H1 (cell line): Measurements from ENCODE around the gene CMTR1. TPM values are rescaled to one million over a fixed set of nuclear protein-coding genes. Genes with fewer than 3 reads are reported as not detected.

ENCODE experiments used
- CTCF ChIA-PET: fragments of 300-600 bp; sonication (Branson Sonifier 250); formaldehyde crosslinking; loops from one replicate; lab custom pipeline; 2021; ENCODE audit not compliant: partially characterized antibody; lab: Charles Lee
- POLR2A ChIA-PET: fragments of 300-600 bp; sonication (Branson Sonifier 250); formaldehyde crosslinking; loops from one replicate; lab custom pipeline; 2021; ENCODE audit warnings: inconsistent platforms; ENCODE audit not compliant: partially characterized antibody; lab: Charles Lee
- DNase-seq, 2 experiments: peaks; one replicate each; pipeline versions ENCODE4 v3.0.0 to v3.0.0-alpha.2; 2010 to 2022; ENCODE audit warnings: low spot score in 2 of 2, low read depth in 1 of 2, mixed read lengths in 1 of 2
- FAIRE-seq: peaks from 2 replicates; lab custom pipeline; 2011; peaks lifted over from hg19 to GRCh38; lab: Jason Lieb, UNC
- H2AFZ ChIP-seq: 2 replicates; pipeline ENCODE4 v1.8.1; 2012; ENCODE audit warnings: low read length, inconsistent platforms
- H2AK5ac ChIP-seq: 2 replicates; pipeline ENCODE4 v1.6.1; 2013; ENCODE audit warnings: low read depth, low read length
- H2BK120ac ChIP-seq: replicated peaks from 2 replicates; pipeline ENCODE3; 2013; ENCODE audit warnings: low read depth, low read length, inconsistent platforms
- H2BK12ac ChIP-seq: 2 replicates; pipeline ENCODE4 v1.6.1; 2013; ENCODE audit warnings: low read depth, low read length
- H2BK15ac ChIP-seq: 2 replicates; pipeline ENCODE4 v1.6.1; 2013; ENCODE audit warnings: low read length
- H2BK20ac ChIP-seq: 2 replicates; pipeline ENCODE4 v1.6.1; 2013; ENCODE audit warnings: low read length
- H2BK5ac ChIP-seq: 2 replicates; pipeline ENCODE4 v1.6.1; 2013; ENCODE audit warnings: low read depth, low read length
- H3K14ac ChIP-seq: 2 replicates; pipeline ENCODE4 v1.6.1; 2013; ENCODE audit warnings: inconsistent platforms; ENCODE audit not compliant: insufficient read length
- H3K18ac ChIP-seq: 2 replicates; pipeline ENCODE4 v1.6.1; 2013; ENCODE audit warnings: low read length; ENCODE audit errors: extremely low read depth
- H3K23ac ChIP-seq: 2 replicates; pipeline ENCODE4 v1.6.1; 2013; ENCODE audit warnings: inconsistent platforms; ENCODE audit not compliant: insufficient read length
- H3K23me2 ChIP-seq: 2 replicates; pipeline ENCODE4 v1.6.1; 2013; ENCODE audit warnings: low read depth, low read length
- H3K27ac ChIP-seq: 2 replicates; pipeline ENCODE4 v1.6.1; 2011; ENCODE audit warnings: low read depth, low read length, inconsistent platforms
- H3K27me3 ChIP-seq, 4 experiments: replicated peaks in 1 of 4; 1 replicate in 1 of 4; 2 replicates in 3 of 4; pipeline versions ENCODE4 v1.6.1 to v1.8.1; 2011 to 2013; ENCODE audit warnings: low read length in 3 of 4, mild to moderate bottlenecking in 3 of 4, inconsistent platforms in 2 of 4, mixed read lengths in 2 of 4, moderate library complexity in 1 of 4; ENCODE audit not compliant: control insufficient read depth in 3 of 4, insufficient read depth in 3 of 4; ENCODE audit errors: extremely low read depth in 1 of 4
- H3K36me3 ChIP-seq, 4 experiments: 2 replicates each; pipeline versions ENCODE4 v1.6.1 to v1.8.1; 2011 to 2013; ENCODE audit warnings: mild to moderate bottlenecking in 4 of 4, low read length in 3 of 4, moderate library complexity in 2 of 4, control low read depth in 1 of 4, inconsistent platforms in 1 of 4; ENCODE audit not compliant: insufficient read depth in 4 of 4, control insufficient read depth in 2 of 4
- H3K4ac ChIP-seq: replicated peaks from 2 replicates; pipeline ENCODE3; 2013; ENCODE audit warnings: low read length, low read depth, mixed read lengths, inconsistent platforms; ENCODE audit not compliant: insufficient read length
- H3K4me1 ChIP-seq, 4 experiments: replicated peaks in 1 of 4; 1 replicate in 1 of 4; 2 replicates in 3 of 4; pipeline versions ENCODE4 v1.6.1 to v1.8.1; 2011 to 2013; ENCODE audit warnings: low read length in 3 of 4, inconsistent platforms in 2 of 4, mixed read lengths in 1 of 4; ENCODE audit not compliant: insufficient read depth in 4 of 4, control insufficient read depth in 3 of 4
- H3K4me2 ChIP-seq, 2 experiments: 2 replicates each; pipeline versions ENCODE4 v1.6.1 to v1.8.1; 2011 to 2013; ENCODE audit warnings: low read depth in 2 of 2, low read length in 2 of 2, control low read depth in 1 of 2, inconsistent platforms in 1 of 2, mild to moderate bottlenecking in 1 of 2; ENCODE audit not compliant: insufficient read depth in 1 of 2
- H3K4me3 ChIP-seq, 4 experiments: fragments of 200-600, 300-600 bp in 1 of 4; sonication (generic), shearing (Covaris generic), sonication (Bioruptor Twin) in 1 of 4; 2 replicates each; pipeline versions ENCODE4 v1.5.1 to v1.8.1; 2011 to 2016; ENCODE audit warnings: low read length in 4 of 4, low read depth in 3 of 4, control low read depth in 2 of 4, inconsistent platforms in 2 of 4, mild to moderate bottlenecking in 2 of 4, mixed read lengths in 1 of 4, moderate library complexity in 1 of 4; ENCODE audit not compliant: insufficient read depth in 2 of 4; ENCODE audit errors: extremely low read depth in 1 of 4
- H3K56ac ChIP-seq: replicated peaks from 2 replicates; pipeline ENCODE3; 2013; ENCODE audit warnings: low read depth, mild to moderate bottlenecking, mixed read lengths, low read length, inconsistent platforms; ENCODE audit not compliant: insufficient read length
- H3K79me1 ChIP-seq: 2 replicates; pipeline ENCODE4 v1.6.1; 2013; ENCODE audit warnings: low read depth, low read length, control low read depth
- H3K79me2 ChIP-seq, 2 experiments: 2 replicates each; pipeline versions ENCODE4 v1.6.1 to v1.8.1; 2012 to 2013; ENCODE audit warnings: low read length in 2 of 2, mild to moderate bottlenecking in 2 of 2, inconsistent platforms in 1 of 2; ENCODE audit not compliant: insufficient read depth in 2 of 2, control insufficient read depth in 1 of 2
- H3K9ac ChIP-seq, 4 experiments: replicated peaks in 1 of 4; 1 replicate in 1 of 4; 2 replicates in 3 of 4; pipeline versions ENCODE4 v1.6.1 to v1.8.1; 2011 to 2013; ENCODE audit warnings: low read depth in 3 of 4, low read length in 3 of 4, control low read depth in 2 of 4, mild to moderate bottlenecking in 2 of 4, moderate library complexity in 2 of 4, inconsistent platforms in 1 of 4; ENCODE audit errors: extremely low read depth in 1 of 4
- H3K9me3 ChIP-seq, 2 experiments: 2 replicates each; pipeline versions ENCODE4 v1.6.1 to v1.8.1; 2012 to 2013; ENCODE audit warnings: mild to moderate bottlenecking in 2 of 2, moderate library complexity in 2 of 2, control low read depth in 1 of 2, inconsistent platforms in 1 of 2, low read depth in 1 of 2, low read length in 1 of 2, mixed read lengths in 1 of 2; ENCODE audit not compliant: insufficient read depth in 2 of 2
- H4K20me1 ChIP-seq, 2 experiments: replicated peaks in 1 of 2; 2 replicates each; pipeline versions ENCODE3 to v1.8.1; 2011 to 2013; ENCODE audit warnings: inconsistent platforms in 2 of 2, low read length in 2 of 2, mild to moderate bottlenecking in 1 of 2; ENCODE audit not compliant: insufficient read depth in 2 of 2, control insufficient read depth in 1 of 2
- H4K5ac ChIP-seq: 2 replicates; pipeline ENCODE4 v1.6.1; 2013; ENCODE audit warnings: low read length, low read depth, mixed read lengths, inconsistent platforms; ENCODE audit not compliant: insufficient read length
- H4K8ac ChIP-seq: 2 replicates; pipeline ENCODE4 v1.8.0; 2013; ENCODE audit warnings: mild to moderate bottlenecking, moderate library complexity, low read length, inconsistent platforms; ENCODE audit not compliant: insufficient read depth; ENCODE audit errors: extremely low read depth
- H4K91ac ChIP-seq: replicated peaks from 2 replicates; pipeline ENCODE3; 2013; ENCODE audit warnings: low read length, mixed read lengths, inconsistent platforms; ENCODE audit not compliant: insufficient read length
- CBX5 ChIP-seq: fragments of 300-800, 300-1000 bp; sonication (generic); IDR thresholded peaks from 2 replicates; pipeline ENCODE4 v1.7.1; 2016; ENCODE audit warnings: antibody characterized with exemption, low read length, low read depth
- FOSL1 ChIP-seq: IDR thresholded peaks from 2 replicates; pipeline ENCODE4 v1.6.1; 2011; ENCODE audit warnings: mild to moderate bottlenecking, low read depth, low read length, moderate library complexity; ENCODE audit not compliant: insufficient read depth
- HDAC6 ChIP-seq: IDR thresholded peaks from one replicate; pipeline ENCODE4 v1.7.1; 2012; ENCODE audit warnings: low read depth, mild to moderate bottlenecking, inconsistent platforms, low read length, moderate library complexity
- JUND ChIP-seq: IDR thresholded peaks from 2 replicates; pipeline ENCODE4 v1.6.1; 2011; ENCODE audit warnings: mild to moderate bottlenecking, improper control_type of control experiment, low read length
- TBP ChIP-seq: IDR thresholded peaks from 2 replicates; pipeline ENCODE4 v1.6.1; 2011; ENCODE audit warnings: low read depth, low read length, improper control_type of control experiment
- WGBS, 2 experiments: shearing (Covaris generic) in 1 of 2; methylation state at CpG; one replicate each; pipeline versions ENCODE4 v1.1.6 to v1.1.7; 2013 to 2015; ENCODE audit warnings: low lambda C conversion rate in 2 of 2, mixed read lengths in 2 of 2, inconsistent platforms in 1 of 2, low coverage in 1 of 2, missing lambda C conversion rate in 1 of 2; ENCODE audit not compliant: insufficient replicate concordance in 2 of 2, insufficient coverage in 1 of 2, insufficient read length in 1 of 2; ENCODE audit errors: extremely low coverage in 1 of 2, missing lambda C conversion rate in 1 of 2; 5-methylcytosine and 5-hydroxymethylcytosine counted together
- polyA plus RNA-seq, 7 experiments: library from polyadenylated mRNA; depleted of rRNA in 3 of 7; stranded (reverse) in 5 of 7; unstranded in 2 of 7; fragments of >200 nt in 5 of 7; fragments of 200-250 nt in 2 of 7; gene quantifications; 1 replicate in 5 of 7; 2 replicates in 1 of 7; 4 replicates in 1 of 7; pipeline versions ENCODE4 v1.2.1 to v1.2.3, GENCODE V29; 2011 to 2013; ENCODE audit warnings: missing spikeins in 2 of 7, mixed read lengths in 2 of 7
- total RNA-seq: library from RNA; stranded (reverse); fragmentation: NEBNext Ultra II Directional; extraction: Animal tissue kit (Norgen Biotek cat#: 25700); gene quantifications from 2 replicates; pipeline ENCODE4 v1.2.1, GENCODE V29; 2021
- TF ChIP-seq, protein P1 (sequence below): IDR thresholded peaks from 2 replicates; pipeline ENCODE4 v1.6.1; 2011; ENCODE audit warnings: low read length, improper control_type of control experiment

CMTR1 gene
- total and polyA plus RNA-seq, 2 of the 8 experiments (the other 6 are each of a cell fraction or from before 2014, with no cell fraction given), result 15.2 to 33.1 TPM

DNA sequence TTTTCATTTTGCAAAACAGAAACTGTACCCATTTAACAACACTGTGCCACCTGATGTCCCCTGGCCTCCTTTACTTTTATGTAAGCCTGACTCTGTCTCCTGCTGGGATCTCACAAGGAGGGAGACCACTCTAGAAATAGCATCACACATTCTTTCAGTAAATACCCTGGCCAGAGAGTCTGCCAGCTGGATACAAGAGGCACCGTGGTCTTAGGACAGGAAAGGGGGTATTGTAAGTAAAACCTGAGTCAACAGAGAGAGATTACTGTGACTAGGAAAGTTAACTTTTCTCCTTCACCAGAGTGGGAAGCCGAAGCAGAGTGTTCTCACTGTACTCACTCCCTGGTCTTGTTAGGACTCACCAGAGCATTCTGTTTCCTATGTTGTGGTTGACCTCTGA, 27.8 kb downstream of the CMTR1 start:
- Histone ChIP-seq H2BK20ac (no peak overlapping the region), H2BK5ac (no peak overlapping the region), H4K5ac (no peak overlapping the region), H4K20me1 (peaks cover 0 to 2% of the 10 kb centered on the region in 2 experiments), H3K4ac (no peak overlapping the region), H4K91ac (no peak overlapping the region), H3K18ac (no peak overlapping the region), H3K23me2 (no peaks in the 10 kb centered on the region), H3K23ac (no peak overlapping the region), H3K4me1 (peaks cover 0 to 6% (median 0%) of the 10 kb centered on the region in 4 experiments; a peak in 3 of 7 replicates), H2BK15ac (no peak overlapping the region), H3K27me3 (no peaks in the 10 kb centered on the region), H3K79me1 (no peaks in the 10 kb centered on the region; the same call in 1 of the 2 replicates), H2AK5ac (no peak overlapping the region), H3K4me3 (no peak overlapping the region), H3K36me3 (peaks cover 6 to 26% (median 25%) of the 10 kb centered on the region in 4 experiments; a peak in 7 of 8 replicates), H3K79me2 (no peaks in the 10 kb centered on the region), H3K56ac (no peak overlapping the region), H4K8ac (no peak overlapping the region), H3K9me3 (no peaks in the 10 kb centered on the region), H2BK120ac (no peak overlapping the region), H3K9ac (no peak overlapping the region), H2AFZ (no peak overlapping the region), H2BK12ac (no peak overlapping the region), H3K4me2 (no peak overlapping the region), H3K14ac (no peak overlapping the region), H3K27ac (no peak overlapping the region)
- CTCF ChIA-PET, result interaction anchor here (0.5 to 1.7 kb wide), 3 partner anchors 78 to 374 kb away, joined by 3 to 4 read pairs (median 3); no protein-coding TSS in a partner anchor
- POLR2A ChIA-PET, result interaction anchor here (1.1 kb wide), 1 partner anchor 11 kb away, joined by 3 read pairs; no protein-coding TSS in a partner anchor
- 93% methylated on average over 2 of the region's 2 CpGs; no CpG with 5 or more reads in 1 of the 2 experiments for WGBS, 2 experiments
- DNase-seq (no peak), FAIRE-seq (no peak)
- TF ChIP-seq FOSL1 (no peak), HDAC6 (no peak), CBX5 (no peak), TBP (no peak), JUND (no peak)
- TF ChIP-seq, protein P1, sequence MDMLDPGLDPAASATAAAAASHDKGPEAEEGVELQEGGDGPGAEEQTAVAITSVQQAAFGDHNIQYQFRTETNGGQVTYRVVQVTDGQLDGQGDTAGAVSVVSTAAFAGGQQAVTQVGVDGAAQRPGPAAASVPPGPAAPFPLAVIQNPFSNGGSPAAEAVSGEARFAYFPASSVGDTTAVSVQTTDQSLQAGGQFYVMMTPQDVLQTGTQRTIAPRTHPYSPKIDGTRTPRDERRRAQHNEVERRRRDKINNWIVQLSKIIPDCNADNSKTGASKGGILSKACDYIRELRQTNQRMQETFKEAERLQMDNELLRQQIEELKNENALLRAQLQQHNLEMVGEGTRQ, result no peak
